Heart left ventricle (tissue), 16 donors: Measurements from ENCODE around the gene ZNF662. TPM values are rescaled to one million over a fixed set of nuclear protein-coding genes. Genes with fewer than 3 reads are reported as not detected.

Source experiments
- ATAC-seq, 4 donors: fragments of 200-7000 bp; cut with Tn5 transposase; one replicate each; pipeline ENCODE4 v1.9.1; 2020 to 2022; ENCODE audit warnings: moderate library complexity in 4 of 4, mild to moderate bottlenecking in 3 of 4, moderate number of reproducible peaks in 1 of 4
- DNase-seq, 5 donors: peaks; one replicate each; pipeline ENCODE4 v3.0.0-alpha.2; 2020
- H3K27ac ChIP-seq, 12 donors: fragments of 200-600 bp; sonication (generic) in 4 of 12; one replicate each; pipeline versions ENCODE4 v1.5.0 to v1.8.0; 2016 to 2022; ENCODE audit warnings: mild to moderate bottlenecking in 2 of 12
- H3K27me3 ChIP-seq, 9 donors: fragments of 200-600 bp; sonication (generic) in 2 of 9; one replicate each; pipeline versions ENCODE4 v1.5.1 to v1.8.0; 2016 to 2022; ENCODE audit warnings: mild to moderate bottlenecking in 3 of 9
- H3K36me3 ChIP-seq, 9 donors: fragments of 200-600 bp; sonication (generic) in 2 of 9; one replicate each; pipeline versions ENCODE4 v1.5.0 to v1.8.0; 2018 to 2022; ENCODE audit warnings: mild to moderate bottlenecking in 2 of 9
- H3K4me1 ChIP-seq, 12 donors: fragments of 200-600 bp; sonication (generic) in 4 of 12; one replicate each; pipeline versions ENCODE4 v1.5.0 to v1.8.0; 2016 to 2022; ENCODE audit warnings: mild to moderate bottlenecking in 3 of 12
- H3K4me3 ChIP-seq, 12 donors: fragments of 200-600 bp; sonication (generic) in 4 of 12; one replicate each; pipeline versions ENCODE4 v1.5.0 to v1.8.0; 2017 to 2022; ENCODE audit warnings: mild to moderate bottlenecking in 9 of 12, moderate library complexity in 4 of 12
- H3K9me3 ChIP-seq, 12 donors: fragments of 200-600 bp; sonication (generic) in 4 of 12; one replicate each; pipeline versions ENCODE4 v1.5.0 to v1.8.0; 2016 to 2022; ENCODE audit warnings: mild to moderate bottlenecking in 1 of 12
- CTCF ChIP-seq, 12 donors: fragments of 200-600 bp; sonication (generic) in 4 of 12; IDR thresholded peaks; one replicate each; pipeline versions ENCODE4 v1.5.0 to v1.8.0; 2018 to 2022; ENCODE audit warnings: antibody characterized with exemption in 12 of 12, mild to moderate bottlenecking in 5 of 12
- POLR2A ChIP-seq, 2 donors: fragments of 450-650 bp; IDR thresholded peaks; one replicate each; pipeline ENCODE4 v1.6.1; 2017; ENCODE audit warnings: antibody characterized with exemption in 2 of 2, mild to moderate bottlenecking in 2 of 2, moderate library complexity in 2 of 2
- WGBS, 4 donors: extraction: QIAGEN DNeasy Blood & Tissue Kit in 2 of 4; methylation state at CpG; one replicate each; pipeline versions ENCODE4 v1.1.5 to v1.1.7; 2013 to 2018; 5-methylcytosine and 5-hydroxymethylcytosine counted together
- intact Hi-C, 10 donors: fragments of 100-400 bp; cut with DNase I; formaldehyde crosslinking; loops; one replicate each; pipeline versions ENCODE4 v1.11.1 to v1.14.2; 2022
- polyA plus RNA-seq, 2 donors: library from polyadenylated mRNA; stranded (reverse); fragments of 200-250 nt; gene quantifications; one replicate each; pipeline ENCODE4 v1.2.3, GENCODE V29; 2013
- total RNA-seq, 9 donors: library from RNA; depleted of rRNA in 2 of 9; stranded (reverse); fragments of >200 nt in 2 of 9; fragmentation: NEBNext Ultra II Directional in 3 of 9; extraction: Animal tissue kit (Norgen Biotek cat#: 25700) in 3 of 9; gene quantifications; one replicate each; pipeline versions ENCODE4 v1.1.0 to v1.2.4, GENCODE V29; 2016 to 2023
- donor health status: ischemic (EF 13 %, LVEDD 7.1; RV severe dilation, severe dysfunction).
- donor health status: healthy with polysubstance abuse.
- donor health status: DM: no; HTN: yes; CAD: no.
- donor health status: DM: no; HTN: no; CAD: no.
- donor health status: ischemic (EF 25% LVEDD 6.9; RV normal size, moderate dysfunction).
- donor health status: ischemic (EF 25% LVEDD 5.7; RV mildly dilated, moderate dysfunction).
- donor health status: healthy.
- donor health status: DM: yes; HTN: yes; CAD: no.
- donor health status: ischemic (EF 35%, LVEDD 5.7; RV mildly dilated, moderate dysfunction).
- donor health status: nonischemic (EF 11% LVEDD 7.7; RV severe dilation, severe dysfunction).
- donor health status: DM: yes; HTN: yes; CAD: no.
- donor health status: PGD.
- donor health status: ischemic (EF 29% LVEDD 5.4; RV normal size, mild dysfunction).
- donor health status: nonischemic (EF 23%, LVEDD 6.1; RV moderate dilation, normal function).

The ZNF662 gene
- total and polyA plus RNA-seq, 11 donors = 0.76 to 11.1 (median 3.7) TPM

GRCh38 chr3:42872718-42873117, 33.2 kb upstream of the ZNF662 start:
- Histone ChIP-seq H3K9me3 (no peaks in the 10 kb centered on the region), H3K27me3 (no peaks in the 10 kb centered on the region), H3K4me1 (peaks cover 0 to 21% (median 7%) of the 10 kb centered on the region in 12 donors), H3K27ac (no peak overlapping the region), H3K36me3 (no peaks in the 10 kb centered on the region), H3K4me3 (no peak overlapping the region)
- TF ChIP-seq CTCF (IDR thresholded peaks at IDR 0.05) = no peak
- no peak for TF ChIP-seq POLR2A (IDR thresholded peaks at IDR 0.05)
- 79 to 88% (median 85%) methylated on average over 1 of the region's 1 CpG for WGBS, 4 donors
- intact Hi-C loops = loop anchor here in 1 of 10 donors (2.0 kb wide), 1 partner anchor 38 kb away; no protein-coding TSS in a partner anchor
- DNase-seq = no peak
- ATAC-seq = peak in 2 of 4 donors; percentile 7 to 11

- TF ChIP-seq POLR2A (IDR thresholded peaks at IDR 0.05) (no peak), CTCF (IDR thresholded peaks at IDR 0.05) (no peak)
Measured at GRCh38 chr3:42873221-42873982, 32.5 kb upstream of the ZNF662 start.

GRCh38 chr3:42874749-42875148, 31.2 kb upstream of the ZNF662 start:
- WGBS, 4 donors = 92 to 94% (median 93%) methylated on average over 10 of the region's 10 CpGs
- no peak overlapping the region for H3K4me3 ChIP-seq
- no peak for ATAC-seq

More at GRCh38 chr3:42873221-42873982, 32.5 kb upstream of the ZNF662 start:
- H3K36me3 ChIP-seq = no peaks in the 10 kb centered on the region
- DNase-seq = no peak
- intact Hi-C loops = loop anchor here in 1 of 10 donors (2.0 kb wide), 1 partner anchor 39 kb away; no protein-coding TSS in a partner anchor
- no peak for ATAC-seq
- no peaks in the 10 kb centered on the region for H3K27me3 ChIP-seq
- no peak overlapping the region for H3K27ac ChIP-seq
- H3K4me1 ChIP-seq = peaks cover 0 to 21% (median 7%) of the 10 kb centered on the region in 12 donors
- WGBS, 4 donors = 81 to 83% (median 82%) methylated on average over 9 of the region's 9 CpGs
- H3K9me3 ChIP-seq = no peaks in the 10 kb centered on the region
- no peak overlapping the region for H3K4me3 ChIP-seq

More at GRCh38 chr3:42874749-42875148, 31.2 kb upstream of the ZNF662 start:
- intact Hi-C loops = loop anchor here in 1 of 10 donors (5.0 kb wide), 1 partner anchor 32 kb away; no protein-coding TSS in a partner anchor
- no peaks in the 10 kb centered on the region for H3K27me3 ChIP-seq
- H3K27ac ChIP-seq = no peak overlapping the region
- H3K4me1 ChIP-seq = peaks cover 0 to 21% (median 7%) of the 10 kb centered on the region in 12 donors
- DNase-seq = no peak
- no peaks in the 10 kb centered on the region for H3K9me3 ChIP-seq
- H3K36me3 ChIP-seq = no peaks in the 10 kb centered on the region
- TF ChIP-seq CTCF (IDR thresholded peaks at IDR 0.05) (no peak), POLR2A (IDR thresholded peaks at IDR 0.05) (no peak)
